Measurements from ENCODE around the gene ST6GAL2.

GRCh38 chr2:106847366-106847765 lies 38.6 kb downstream of the ST6GAL2 start:
- TF ChIP-seq, protein P1, sequence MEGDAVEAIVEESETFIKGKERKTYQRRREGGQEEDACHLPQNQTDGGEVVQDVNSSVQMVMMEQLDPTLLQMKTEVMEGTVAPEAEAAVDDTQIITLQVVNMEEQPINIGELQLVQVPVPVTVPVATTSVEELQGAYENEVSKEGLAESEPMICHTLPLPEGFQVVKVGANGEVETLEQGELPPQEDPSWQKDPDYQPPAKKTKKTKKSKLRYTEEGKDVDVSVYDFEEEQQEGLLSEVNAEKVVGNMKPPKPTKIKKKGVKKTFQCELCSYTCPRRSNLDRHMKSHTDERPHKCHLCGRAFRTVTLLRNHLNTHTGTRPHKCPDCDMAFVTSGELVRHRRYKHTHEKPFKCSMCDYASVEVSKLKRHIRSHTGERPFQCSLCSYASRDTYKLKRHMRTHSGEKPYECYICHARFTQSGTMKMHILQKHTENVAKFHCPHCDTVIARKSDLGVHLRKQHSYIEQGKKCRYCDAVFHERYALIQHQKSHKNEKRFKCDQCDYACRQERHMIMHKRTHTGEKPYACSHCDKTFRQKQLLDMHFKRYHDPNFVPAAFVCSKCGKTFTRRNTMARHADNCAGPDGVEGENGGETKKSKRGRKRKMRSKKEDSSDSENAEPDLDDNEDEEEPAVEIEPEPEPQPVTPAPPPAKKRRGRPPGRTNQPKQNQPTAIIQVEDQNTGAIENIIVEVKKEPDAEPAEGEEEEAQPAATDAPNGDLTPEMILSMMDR (IDR thresholded peaks at IDR 0.05) = no peak
- no peak for TF ChIP-seq POLR2A (IDR thresholded peaks at IDR 0.05)

Measured in tibial nerve (tissue), 3 donors.